ENCODE results near the gene ATP5F1E.
A peak's percentile ranks its signal among the peaks of the same experiment; 100 is the strongest.

The ATP5F1E gene

GRCh38 chr20:59032023-59032712, at the start of gene ATP5F1E:
Gene ATP5F1E, minus strand, starts transcription at chr20:59032335. Its CDS starts 84 bp downstream, at chr20:59032251.
- CTCF ChIA-PET: interaction anchor here (0.5 to 0.6 kb wide), 4 partner anchors 39 to 1436 kb away, joined by 3 to 4 read pairs (median 3); no protein-coding TSS in a partner anchor
- peak; percentile 96 for DNase-seq (ENCODE audit: extremely low spot score)
- POLR2A ChIA-PET: interaction anchor here (0.7 to 3.5 kb wide), 23 partner anchors 8 to 381 kb away, joined by 3 to 29 read pairs (median 4); partner anchors contain the start of genes NELFCD, PRELID3B and STX16
- TF ChIP-seq L3MBTL2 (conservative IDR thresholded peaks at IDR 0.05) (peak; percentile 90), TARDBP (IDR thresholded peaks at IDR 0.05) (peak; percentile 81), FOXM1 (IDR thresholded peaks at IDR 0.05; ENCODE audit: borderline replicate concordance) (no peak), CTBP1 (IDR thresholded peaks at IDR 0.05; ENCODE audit: borderline replicate concordance) (no peak), ELF4 (IDR thresholded peaks at IDR 0.05) (peak; percentile 5; the same call in 1 of the 2 replicates), PKNOX1 (IDR thresholded peaks at IDR 0.05) (peak; percentile 97), BHLHE40 (IDR thresholded peaks at IDR 0.05; ENCODE audit: borderline replicate concordance) (no peak), ARNT (IDR thresholded peaks at IDR 0.05) (no peak)

GRCh38 chr20:59081036-59081435, 48.9 kb upstream of the ATP5F1E start:
- no peak for DNase-seq (ENCODE audit: extremely low spot score)
- TF ChIP-seq ARNT (IDR thresholded peaks at IDR 0.05) (no peak), ELF4 (IDR thresholded peaks at IDR 0.05) (no peak), FOXK2 (IDR thresholded peaks at IDR 0.05) (no peak), ZNF384 (IDR thresholded peaks at IDR 0.05) (no peak), BHLHE40 (IDR thresholded peaks at IDR 0.05; ENCODE audit: borderline replicate concordance) (no peak), NFRKB (IDR thresholded peaks at IDR 0.05) (no peak), HDGF (IDR thresholded peaks at IDR 0.05; ENCODE audit: borderline replicate concordance) (no peak), SP1 (IDR thresholded peaks at IDR 0.05) (no peak), FOXA1 (IDR thresholded peaks at IDR 0.05) (no peak), L3MBTL2 (conservative IDR thresholded peaks at IDR 0.05) (no peak), SUZ12 (IDR thresholded peaks at IDR 0.05) (no peak), CTBP1 (IDR thresholded peaks at IDR 0.05; ENCODE audit: borderline replicate concordance) (no peak), TARDBP (IDR thresholded peaks at IDR 0.05) (no peak), LEF1 (IDR thresholded peaks at IDR 0.05; ENCODE audit: borderline replicate concordance) (no peak), FOXM1 (IDR thresholded peaks at IDR 0.05; ENCODE audit: borderline replicate concordance) (no peak), PKNOX1 (IDR thresholded peaks at IDR 0.05) (no peak)
- CTCF ChIA-PET: no interaction called here
- POLR2A ChIA-PET: no interaction called here

GRCh38 chr20:59078231-59078630, 46.1 kb upstream of the ATP5F1E start:
- TF ChIP-seq CTBP1 (IDR thresholded peaks at IDR 0.05; ENCODE audit: borderline replicate concordance) (no peak), SUZ12 (IDR thresholded peaks at IDR 0.05) (no peak), FOXK2 (IDR thresholded peaks at IDR 0.05) (no peak), PKNOX1 (IDR thresholded peaks at IDR 0.05) (no peak), L3MBTL2 (conservative IDR thresholded peaks at IDR 0.05) (no peak), ARNT (IDR thresholded peaks at IDR 0.05) (no peak), ZNF384 (IDR thresholded peaks at IDR 0.05) (no peak), TARDBP (IDR thresholded peaks at IDR 0.05) (no peak), ELF4 (IDR thresholded peaks at IDR 0.05) (no peak), BHLHE40 (IDR thresholded peaks at IDR 0.05; ENCODE audit: borderline replicate concordance) (no peak), FOXA1 (IDR thresholded peaks at IDR 0.05) (no peak), HDGF (IDR thresholded peaks at IDR 0.05; ENCODE audit: borderline replicate concordance) (no peak)
- ChIA-PET POLR2A (no interaction called here), CTCF (no interaction called here)
- DNase-seq (ENCODE audit: extremely low spot score): no peak

GRCh38 chr20:59077705-59078104, 45.6 kb upstream of the ATP5F1E start:
- ChIA-PET CTCF (no interaction called here), POLR2A (no interaction called here)
- TF ChIP-seq ZNF384 (IDR thresholded peaks at IDR 0.05) (no peak), CTBP1 (IDR thresholded peaks at IDR 0.05; ENCODE audit: borderline replicate concordance) (no peak), SP1 (IDR thresholded peaks at IDR 0.05) (no peak), FOXA1 (IDR thresholded peaks at IDR 0.05) (no peak), HDGF (IDR thresholded peaks at IDR 0.05; ENCODE audit: borderline replicate concordance) (no peak), LEF1 (IDR thresholded peaks at IDR 0.05; ENCODE audit: borderline replicate concordance) (no peak), ELF4 (IDR thresholded peaks at IDR 0.05) (no peak), BHLHE40 (IDR thresholded peaks at IDR 0.05; ENCODE audit: borderline replicate concordance) (no peak), ARNT (IDR thresholded peaks at IDR 0.05) (no peak), NFRKB (IDR thresholded peaks at IDR 0.05) (no peak), TARDBP (IDR thresholded peaks at IDR 0.05) (no peak)
- no peak for DNase-seq (ENCODE audit: extremely low spot score)

GRCh38 chr20:59075934-59076508, 43.9 kb upstream of the ATP5F1E start:
- POLR2A ChIA-PET: no interaction called here
- no peak for TF ChIP-seq FOXK2 (IDR thresholded peaks at IDR 0.05)
- TF ChIP-seq ZNF384 (IDR thresholded peaks at IDR 0.05): no peak
- no peak for DNase-seq (ENCODE audit: extremely low spot score)
- CTCF ChIA-PET: interaction anchor here (0.5 kb wide), 1 partner anchor 380 kb away, joined by 3 read pairs; no protein-coding TSS in a partner anchor

GRCh38 chr20:59074456-59074855, 42.3 kb upstream of the ATP5F1E start:
- ChIA-PET CTCF (no interaction called here), POLR2A (no interaction called here)
- no peak for TF ChIP-seq SP1 (IDR thresholded peaks at IDR 0.05)
- TF ChIP-seq FOXM1 (IDR thresholded peaks at IDR 0.05; ENCODE audit: borderline replicate concordance): no peak
- no peak for TF ChIP-seq LEF1 (IDR thresholded peaks at IDR 0.05; ENCODE audit: borderline replicate concordance)
- TF ChIP-seq ELF4 (IDR thresholded peaks at IDR 0.05): no peak
- TF ChIP-seq ZNF384 (IDR thresholded peaks at IDR 0.05): no peak
- TF ChIP-seq CTBP1 (IDR thresholded peaks at IDR 0.05; ENCODE audit: borderline replicate concordance): no peak
- no peak for TF ChIP-seq TARDBP (IDR thresholded peaks at IDR 0.05)
- no peak for TF ChIP-seq BHLHE40 (IDR thresholded peaks at IDR 0.05; ENCODE audit: borderline replicate concordance)
- TF ChIP-seq FOXK2 (IDR thresholded peaks at IDR 0.05): no peak
- TF ChIP-seq FOXA1 (IDR thresholded peaks at IDR 0.05): no peak
- TF ChIP-seq L3MBTL2 (conservative IDR thresholded peaks at IDR 0.05): no peak
- TF ChIP-seq HDGF (IDR thresholded peaks at IDR 0.05; ENCODE audit: borderline replicate concordance): no peak
- no peak for TF ChIP-seq PKNOX1 (IDR thresholded peaks at IDR 0.05)
- no peak for TF ChIP-seq ARNT (IDR thresholded peaks at IDR 0.05)
- no peak for TF ChIP-seq NFRKB (IDR thresholded peaks at IDR 0.05)
- no peak for TF ChIP-seq SUZ12 (IDR thresholded peaks at IDR 0.05)
- no peak for DNase-seq (ENCODE audit: extremely low spot score)

Data from HEK293T (cell line).